GM18505 (cell line): Measurements from ENCODE around the gene BMAL1.

Experiments used
- ATAC-seq: cut with Tn5 transposase; IDR thresholded peaks from one replicate; pipeline ENCODE4 v1.9.1; 2021; ENCODE audit not compliant: unreplicated experiment
- POLR2A ChIP-seq: IDR thresholded peaks from 4 replicates; pipeline ENCODE4 v1.6.1; 2011; ENCODE audit warnings: borderline replicate concordance; ENCODE audit not compliant: insufficient read depth, insufficient read length; ENCODE audit errors: extremely low read depth

Gene BMAL1

GRCh38 chr11:13358596-13359270 lies 81.1 kb downstream of the BMAL1 start:
- TF ChIP-seq POLR2A = no peak
- ATAC-seq = no peak

DNA sequence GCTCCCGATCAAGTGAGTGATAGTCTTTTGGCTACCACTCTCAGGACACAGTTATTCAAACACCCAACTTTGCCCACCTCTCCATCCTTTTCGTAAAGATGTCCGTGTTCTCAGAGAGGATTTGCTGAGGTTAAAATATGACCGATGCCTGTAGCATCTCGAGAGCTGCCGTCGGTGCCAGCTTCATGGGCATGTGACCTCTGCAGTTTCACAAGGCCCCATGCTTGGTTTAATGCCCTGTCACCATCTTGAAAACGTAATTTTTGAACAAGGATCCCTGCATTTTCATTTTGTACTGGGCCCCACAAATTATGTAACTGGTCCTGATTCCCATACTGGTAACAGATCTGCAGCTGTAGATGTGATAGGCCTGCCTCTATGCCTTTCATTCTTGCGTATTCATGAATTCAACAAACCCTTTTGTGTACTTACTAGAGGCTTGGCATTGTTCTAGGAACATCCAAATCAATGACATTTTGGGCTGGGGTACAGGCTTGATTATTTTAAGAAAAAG lies 85.1 kb downstream of the BMAL1 start:
- no peak for TF ChIP-seq POLR2A
- no peak for ATAC-seq

- TF ChIP-seq POLR2A = no peak
- ATAC-seq = no peak
Observed at GRCh38 chr11:13364388-13364787, 86.8 kb downstream of the BMAL1 start.

DNA sequence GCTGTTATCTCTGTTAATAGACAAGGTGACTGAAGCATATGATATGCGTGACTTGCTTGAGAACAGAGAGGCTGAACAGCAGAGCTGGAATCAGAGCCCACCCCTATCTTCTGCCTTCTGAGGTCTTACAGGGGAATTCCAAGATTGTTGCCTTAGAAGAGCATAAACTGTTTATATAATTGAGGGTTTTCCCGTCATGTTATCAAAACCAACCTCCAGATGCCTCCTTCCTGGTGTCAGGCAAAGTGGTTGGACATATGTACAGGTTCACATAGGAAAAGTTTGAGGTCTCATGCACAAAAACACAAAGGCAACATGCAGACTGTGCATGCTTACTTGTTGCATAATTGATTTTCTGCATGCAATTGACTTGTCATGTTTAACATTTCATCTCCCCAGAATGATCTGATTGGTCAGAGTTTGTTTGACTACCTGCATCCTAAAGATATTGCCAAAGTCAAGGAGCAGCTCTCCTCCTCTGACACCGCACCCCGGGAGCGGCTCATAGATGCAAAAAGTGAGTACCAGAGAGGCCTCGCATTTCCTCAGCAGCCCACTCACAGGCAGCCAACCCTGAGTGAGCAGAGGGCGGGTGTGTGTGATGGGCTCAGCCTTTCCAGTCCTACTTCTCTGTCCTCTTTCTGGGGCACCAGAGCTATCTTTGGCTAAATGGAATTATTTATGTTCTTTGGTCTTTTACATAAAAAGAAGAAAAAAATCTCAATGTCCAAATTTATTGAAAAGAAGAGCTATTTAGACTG lies 88.9 kb downstream of the BMAL1 start:
- ATAC-seq = no peak
- no peak for TF ChIP-seq POLR2A

DNA sequence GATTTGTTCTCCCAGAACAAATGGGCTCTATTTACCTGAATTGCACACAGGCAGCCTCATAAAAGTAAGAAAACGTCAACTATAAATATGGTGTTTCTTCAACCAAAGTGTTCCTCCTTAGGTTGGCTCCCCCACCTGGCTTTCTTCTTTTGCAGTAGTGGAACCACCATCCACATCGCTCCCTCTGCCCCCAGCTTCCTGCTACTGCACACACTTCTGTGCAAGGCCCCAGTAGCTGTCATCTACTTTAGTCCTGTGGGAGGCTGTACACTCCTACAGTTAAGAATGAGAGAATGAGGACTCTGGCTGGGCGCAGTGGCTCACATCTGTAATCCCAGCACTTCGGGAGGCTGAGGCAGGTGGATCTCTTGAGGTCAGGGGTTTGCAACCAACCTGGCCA lies 89.5 kb downstream of the BMAL1 start:
- no peak for ATAC-seq
- TF ChIP-seq POLR2A = no peak

DNA sequence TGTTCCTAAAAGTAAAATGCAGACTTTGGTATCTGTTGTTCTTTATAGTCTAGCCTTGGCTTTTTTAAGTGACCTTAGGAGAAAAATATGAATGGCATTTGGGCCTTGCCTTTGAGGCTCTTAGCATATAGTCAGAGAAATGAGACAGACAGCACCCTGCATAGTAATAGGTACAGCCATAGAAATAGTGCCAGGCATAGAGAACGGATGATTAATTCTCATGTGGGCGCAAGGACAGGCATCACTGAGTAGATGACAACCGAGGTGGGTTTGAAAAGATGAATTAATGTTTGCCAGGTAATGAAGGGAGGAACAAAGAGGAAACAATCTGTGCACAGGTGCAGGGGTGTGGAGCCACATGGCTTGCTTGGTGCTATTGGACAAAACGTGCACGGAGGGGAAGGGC lies 90.5 kb downstream of the BMAL1 start:
- no peak for ATAC-seq
- no peak for TF ChIP-seq POLR2A

- TF ChIP-seq POLR2A = no peak
- no peak for ATAC-seq
Observed at GRCh38 chr11:13373216-13373615, 95.6 kb downstream of the BMAL1 start.

GRCh38 chr11:13375798-13376197 lies 98.2 kb downstream of the BMAL1 start:
- no peak for ATAC-seq
- TF ChIP-seq POLR2A = no peak

DNA sequence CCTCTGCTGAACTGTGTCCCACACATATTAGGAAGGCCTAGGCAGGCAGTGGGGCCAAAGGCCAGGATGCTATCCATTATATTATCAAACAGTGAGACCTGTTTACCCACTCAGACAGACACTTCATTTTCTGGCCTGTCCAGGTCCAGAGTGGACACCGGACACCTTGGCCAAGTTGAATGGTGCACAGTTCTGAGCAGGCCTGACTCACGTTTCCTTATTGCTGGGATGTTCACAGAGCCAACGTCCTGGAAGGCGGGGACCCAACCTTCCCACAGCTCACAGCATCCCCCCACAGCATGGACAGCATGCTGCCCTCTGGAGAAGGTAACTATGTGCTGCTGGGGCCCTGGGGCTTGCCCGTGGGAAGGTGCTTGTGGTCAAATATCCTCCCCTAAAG lies 98.8 kb downstream of the BMAL1 start:
- ATAC-seq = no peak
- no peak for TF ChIP-seq POLR2A

DNA sequence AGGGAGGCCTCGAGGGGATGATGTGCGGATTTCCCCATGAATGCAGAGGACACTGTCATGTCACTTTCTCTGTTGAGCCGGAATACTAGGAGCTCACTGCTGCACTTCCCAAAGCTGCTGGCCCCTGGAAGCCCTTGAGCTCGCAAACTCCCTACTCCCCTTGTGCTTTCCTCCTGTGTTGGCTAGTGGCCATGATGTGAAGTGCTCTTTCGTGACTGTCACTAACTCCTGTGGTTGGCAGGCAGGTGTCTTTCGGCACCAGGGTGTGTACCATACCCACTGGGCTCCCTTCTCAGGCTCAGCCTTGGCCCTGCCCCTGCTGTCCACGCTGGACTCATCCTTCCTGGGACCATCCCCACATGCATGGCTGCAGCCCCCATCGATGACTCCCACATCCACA lies 99.2 kb downstream of the BMAL1 start:
- no peak for ATAC-seq
- TF ChIP-seq POLR2A = no peak

GRCh38 chr11:13378316-13378715 lies 100.7 kb downstream of the BMAL1 start:
- no peak for TF ChIP-seq POLR2A
- ATAC-seq = no peak

- ATAC-seq = no peak
- no peak for TF ChIP-seq POLR2A
Observed at GRCh38 chr11:13380731-13381130, 103.1 kb downstream of the BMAL1 start.

DNA sequence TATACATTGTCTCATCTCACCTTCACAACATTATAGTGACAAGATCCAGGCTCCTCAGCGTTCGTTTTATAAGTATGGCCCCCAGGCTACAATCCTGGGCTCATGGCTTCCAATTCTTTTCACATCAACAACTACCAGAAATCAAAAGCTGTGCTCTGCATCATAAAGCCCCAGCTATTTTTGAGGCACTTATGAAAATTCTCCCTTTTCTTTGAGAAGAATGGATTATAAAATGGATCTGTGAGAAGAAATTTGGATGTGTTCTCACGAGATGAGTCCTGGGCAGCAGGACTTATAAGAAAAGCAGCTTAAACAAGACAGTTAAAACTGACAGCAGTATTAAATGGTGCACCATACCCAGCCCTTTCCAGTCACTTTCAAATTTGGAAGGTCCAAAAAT lies 105.2 kb downstream of the BMAL1 start:
- no peak for TF ChIP-seq POLR2A
- no peak for ATAC-seq
